LNCAP (cell line): Measurements from ENCODE around the gene PDCD7.
A peak's percentile ranks its signal among the peaks of the same experiment; 100 is the strongest.

ENCODE experiments used
- CTCF ChIP-seq: fragments of 450-650 bp; IDR thresholded peaks from 2 replicates; pipeline ENCODE4 v1.5.1; 2017; ENCODE audit warnings: mild to moderate bottlenecking

Gene PDCD7

DNA sequence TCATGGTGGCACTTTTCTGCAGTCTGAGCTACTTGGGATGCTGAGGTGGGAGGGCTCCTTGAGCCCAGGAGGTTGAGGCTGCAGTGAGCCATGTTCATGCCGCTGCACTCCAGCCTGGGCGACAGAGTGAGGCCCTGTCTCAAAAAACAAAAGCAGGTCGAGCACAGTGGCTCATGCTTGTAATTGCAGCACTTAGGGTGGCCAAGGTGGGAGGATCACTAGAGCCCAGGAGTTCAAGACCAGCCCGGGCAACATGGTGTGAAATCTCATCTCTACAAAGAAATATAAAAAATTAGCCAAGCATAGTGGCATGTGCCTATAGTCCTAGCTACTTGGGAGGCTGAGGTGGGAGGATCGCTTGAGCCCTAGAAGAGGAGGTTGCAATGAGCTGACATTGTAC lies 28.6 kb downstream of the PDCD7 start:
- no peak for TF ChIP-seq CTCF

DNA sequence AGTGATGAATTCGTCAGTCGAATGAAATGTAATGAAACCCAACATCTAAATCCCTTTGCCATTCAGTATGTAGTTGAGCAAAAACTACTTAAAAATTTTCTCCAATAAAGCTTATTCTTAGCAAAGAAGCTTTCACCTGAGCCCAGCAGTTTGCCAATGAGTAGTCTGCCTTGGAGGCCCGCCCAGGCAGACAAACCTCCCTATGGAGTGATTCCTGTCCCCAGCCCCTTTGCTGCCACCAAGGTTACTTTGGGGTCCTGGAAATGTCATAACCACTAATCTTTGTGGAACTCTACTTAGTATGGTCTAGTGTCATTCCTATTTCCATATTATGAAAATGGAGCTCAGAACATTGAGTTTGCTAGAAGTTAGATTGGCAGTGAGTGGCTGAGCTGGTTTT lies 30.7 kb downstream of the PDCD7 start:
- no peak for TF ChIP-seq CTCF

GRCh38 chr15:65101891-65102708 lies 31.5 kb downstream of the PDCD7 start:
- peak; percentile 34; the same call in 1 of the 2 replicates for TF ChIP-seq CTCF

- peak; percentile 89 for TF ChIP-seq CTCF
Observed at GRCh38 chr15:65101411-65101890, 32.2 kb downstream of the PDCD7 start.

- TF ChIP-seq CTCF: no peak
Observed at GRCh38 chr15:65100442-65100841, 33.2 kb downstream of the PDCD7 start.

DNA sequence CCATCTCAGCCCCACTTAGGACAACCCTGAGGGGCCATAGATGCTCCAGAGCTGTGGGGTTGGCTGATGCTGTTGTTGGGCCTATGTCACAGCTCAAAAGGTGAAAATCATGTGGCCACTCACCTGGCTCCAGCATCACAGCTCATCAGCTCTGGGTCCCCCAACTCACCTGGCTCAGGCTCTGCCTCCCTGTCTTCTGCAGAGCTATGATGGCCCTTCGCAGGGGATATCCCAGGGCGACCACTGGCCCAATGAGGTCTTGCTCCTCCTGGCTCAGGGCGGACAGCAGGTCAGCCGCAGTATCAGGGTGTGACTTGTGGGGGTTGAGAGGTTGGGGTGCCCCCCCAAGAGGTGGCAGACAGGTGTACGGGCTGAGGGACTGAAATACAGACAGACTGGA lies 34.3 kb downstream of the PDCD7 start:
- no peak for TF ChIP-seq CTCF

GRCh38 chr15:65097651-65098263 lies 35.9 kb downstream of the PDCD7 start:
- no peak for TF ChIP-seq CTCF
